ENCODE data around the gene ZNF474.

ZNF474 gene

GRCh38 chr5:122154910-122155309 lies 25.6 kb downstream of the ZNF474 start:
- peak; percentile 72 for DNase-seq

- DNase-seq = no peak
Observed at GRCh38 chr5:122155546-122155945, 26.2 kb downstream of the ZNF474 start.

- DNase-seq = no peak
Observed at GRCh38 chr5:122156724-122157325, 27.5 kb downstream of the ZNF474 start.

- no peak for DNase-seq
Observed at GRCh38 chr5:122162100-122162638, 32.8 kb downstream of the ZNF474 start.

GRCh38 chr5:122163121-122164069 lies 34.0 kb downstream of the ZNF474 start:
- no peak for DNase-seq

GRCh38 chr5:122164070-122164435 lies 34.7 kb downstream of the ZNF474 start:
- DNase-seq = no peak

DNA sequence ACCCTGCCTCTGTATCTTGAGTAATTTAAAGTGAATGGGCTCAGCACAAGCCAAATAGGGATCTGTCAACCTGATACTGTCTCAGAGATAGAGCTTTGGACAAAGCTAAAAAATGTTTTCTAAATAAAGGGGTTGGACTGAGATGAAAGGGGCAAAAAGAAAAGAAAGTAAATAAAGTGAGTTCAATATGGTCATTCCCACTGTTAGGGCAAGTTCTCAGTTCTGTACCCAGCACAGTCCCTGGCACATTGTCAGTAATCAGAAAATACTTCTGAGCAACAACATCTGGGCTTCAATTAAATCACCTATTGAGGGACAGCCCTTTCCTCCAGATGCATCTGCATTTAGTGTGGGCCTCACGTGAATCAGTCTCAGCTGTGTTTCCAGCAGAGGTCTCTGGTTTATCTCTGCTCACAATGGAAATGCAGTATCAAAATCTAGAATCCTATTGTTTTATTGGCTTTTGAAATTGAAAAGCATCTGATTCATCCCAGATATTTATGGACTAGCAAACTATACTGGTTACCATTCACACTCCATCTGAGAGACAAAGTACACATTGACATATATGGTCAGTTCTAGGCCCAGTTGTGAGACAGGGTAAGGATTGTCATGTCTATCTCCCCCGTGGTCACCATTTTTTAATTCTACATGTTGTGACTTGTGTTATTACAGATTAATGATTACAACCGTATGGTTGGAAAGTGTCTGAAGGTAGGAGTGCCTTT lies 35.6 kb downstream of the ZNF474 start:
- DNase-seq = no peak

DNA sequence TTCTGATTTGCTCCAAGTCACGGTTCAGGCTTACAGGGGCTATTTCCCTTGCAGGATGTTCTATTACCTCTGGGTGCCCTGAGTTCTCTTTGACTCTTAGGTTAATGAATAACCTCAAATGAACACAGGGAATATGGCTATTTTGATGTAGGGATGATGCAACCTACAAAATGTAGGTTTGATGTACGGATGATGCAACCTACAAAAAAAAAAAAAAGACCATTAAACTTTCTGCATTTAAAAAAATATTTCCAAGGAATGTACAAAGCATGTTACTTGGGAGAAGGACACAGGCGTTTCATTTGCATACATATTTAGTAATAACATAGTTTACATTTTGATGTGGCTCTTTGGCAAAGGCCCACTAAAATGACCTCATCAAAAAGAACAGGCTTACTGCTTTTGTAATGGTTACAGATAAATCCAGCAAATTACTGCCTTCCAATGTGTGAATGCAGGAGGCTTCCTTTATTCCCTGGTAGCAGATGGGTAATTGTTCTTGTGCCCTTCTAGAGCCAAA lies 36.3 kb downstream of the ZNF474 start:
- DNase-seq = no peak

GRCh38 chr5:122169350-122170103 lies 40.2 kb downstream of the ZNF474 start:
- DNase-seq = no peak

GRCh38 chr5:122170620-122171019 lies 41.3 kb downstream of the ZNF474 start:
- DNase-seq = no peak

- no peak for DNase-seq
Observed at GRCh38 chr5:122172207-122172606, 42.9 kb downstream of the ZNF474 start.

DNA sequence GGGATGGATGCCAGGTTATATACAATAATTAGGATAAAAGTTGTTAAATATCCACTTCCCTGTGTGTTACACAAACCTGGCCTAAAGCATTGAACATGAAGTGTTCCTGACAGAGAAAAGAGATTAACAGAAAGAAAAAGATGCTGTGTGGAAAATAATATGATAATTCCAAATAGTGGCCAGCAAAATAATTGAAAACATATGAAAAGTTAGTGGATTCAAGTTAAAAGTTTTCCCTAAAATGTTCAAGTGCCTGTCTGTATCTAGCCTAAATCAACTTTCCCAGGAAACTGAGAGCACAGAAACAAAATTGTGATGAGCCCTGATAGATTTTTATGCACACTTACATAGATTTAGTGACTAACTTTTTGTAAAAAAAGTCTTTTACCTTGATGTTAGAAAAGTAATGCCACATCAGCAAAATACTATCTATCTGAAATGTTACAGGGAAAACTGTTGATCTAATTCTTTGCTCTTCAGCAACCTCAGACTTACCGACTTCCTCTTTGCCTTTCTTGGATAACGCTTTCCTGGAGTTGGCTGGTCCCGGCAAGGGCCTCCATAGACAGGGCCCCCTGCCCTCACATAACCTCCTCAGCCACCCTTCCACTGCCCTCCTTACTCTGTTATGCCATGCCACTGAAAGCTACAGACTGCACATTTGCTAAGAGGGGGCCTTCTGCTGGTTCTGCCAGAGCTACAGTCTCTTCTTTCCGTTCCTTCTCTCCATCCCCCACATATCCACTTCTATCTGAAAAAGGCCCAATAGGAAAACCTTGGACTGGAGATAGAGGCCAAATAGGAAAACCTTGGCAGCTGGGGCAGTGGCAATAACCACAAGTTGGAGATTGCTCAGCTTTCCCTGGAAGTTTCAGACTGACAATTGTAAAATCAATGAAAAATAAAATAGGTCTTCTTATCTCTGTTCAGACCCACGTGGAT lies 44.4 kb downstream of the ZNF474 start:
- no peak for DNase-seq

GRCh38 chr5:122175091-122175490 lies 45.7 kb downstream of the ZNF474 start:
- DNase-seq = no peak

GRCh38 chr5:122175852-122176251 lies 46.5 kb downstream of the ZNF474 start:
- DNase-seq = no peak

- DNase-seq = no peak
Observed at GRCh38 chr5:122177161-122177560, 47.8 kb downstream of the ZNF474 start.

DNA sequence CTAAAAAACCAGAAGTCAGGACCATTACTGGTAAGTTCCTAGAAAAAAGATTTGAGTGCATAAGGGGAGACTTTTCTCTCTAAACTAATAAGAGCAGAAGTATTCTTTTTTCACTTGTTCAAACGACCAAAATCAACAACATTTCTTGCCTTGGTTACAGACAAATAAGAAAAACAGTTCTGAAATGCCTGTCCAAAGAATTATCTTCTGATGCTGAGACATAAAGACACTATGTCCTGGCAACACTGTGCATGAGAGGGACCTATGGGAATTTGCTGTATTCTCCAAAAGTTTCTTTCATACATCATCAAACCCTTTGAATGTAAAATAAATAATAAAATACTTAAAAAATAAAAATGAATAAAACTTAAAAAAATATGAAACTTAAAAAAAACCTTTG lies 50.4 kb downstream of the ZNF474 start:
- DNase-seq = no peak

- no peak for DNase-seq
Observed at GRCh38 chr5:122180146-122180712, 50.9 kb downstream of the ZNF474 start.

GRCh38 chr5:122180863-122181548 lies 51.7 kb downstream of the ZNF474 start:
- no peak for DNase-seq

- DNase-seq = no peak
Observed at GRCh38 chr5:122181863-122182262, 52.5 kb downstream of the ZNF474 start.

- peak; percentile 61 for DNase-seq
Observed at GRCh38 chr5:122182491-122182921, 53.2 kb downstream of the ZNF474 start.
